K562 (cell line): Measurements from ENCODE around the gene LRRC49. TPM values are rescaled to one million over a fixed set of nuclear protein-coding genes. Genes with fewer than 3 reads are reported as not detected.

Experiments used
- ATAC-seq: fragments of 200-7000 bp; cut with Tn5 transposase; 3 replicates; pipeline ENCODE4 v1.9.1; 2020; ENCODE audit warnings: moderate library complexity
- BruUV-seq: library from RNA; stranded (reverse); fragments of 400-500 nt; replicated peaks from 2 replicates; lab custom pipeline; 2021; lab: Mats Ljungman, UMichigan
- CTCF ChIA-PET: fragments of 300-600 bp; formaldehyde crosslinking; extraction: SDS; loops from one replicate; lab custom pipeline; 2021; ENCODE audit warnings: low intra/inter-chr PET ratio; lab: Yijun Ruan, JAX
- POLR2A ChIA-PET: fragments of 300-600, 350-650 bp; sonication (Branson Sonifier 250); formaldehyde crosslinking; extraction: SDS; loops from one replicate; lab custom pipeline; 2021; ENCODE audit warnings: antibody characterized with exemption, inconsistent platforms; lab: Yijun Ruan, JAX
- DNase-seq, 4 experiments: peaks; one replicate each; pipeline versions ENCODE4 v3.0.0 to v3.0.0-alpha.2; 2011 to 2018; ENCODE audit warnings: low spot score in 3 of 4, mixed read lengths in 3 of 4; ENCODE audit errors: extremely low read depth in 1 of 4
- FAIRE-seq: peaks from 2 replicates; lab custom pipeline; 2011; peaks lifted over from hg19 to GRCh38; lab: Jason Lieb, UNC
- H2AFZ ChIP-seq: 2 replicates; pipeline ENCODE4 v1.6.0; 2011; ENCODE audit warnings: low read depth, low read length, control low read depth, inconsistent platforms
- H3K27ac ChIP-seq: fragments of 200-600 bp; 3 replicates; pipeline ENCODE4 v1.8.0; 2011; ENCODE audit warnings: low read depth, mild to moderate bottlenecking, control low read depth, inconsistent platforms, low read length, moderate library complexity, mixed read lengths; ENCODE audit errors: extremely low read depth
- H3K27me3 ChIP-seq, 2 experiments: fragments of 300-600 bp in 1 of 2; 2 replicates in 1 of 2; 3 replicates in 1 of 2; pipeline versions ENCODE4 v1.6.0 to v1.8.0; 2011; ENCODE audit warnings: inconsistent platforms in 2 of 2, low read length in 2 of 2, mild to moderate bottlenecking in 1 of 2, mixed read lengths in 1 of 2, moderate library complexity in 1 of 2; ENCODE audit not compliant: control insufficient read depth in 2 of 2, insufficient read depth in 2 of 2
- H3K36me3 ChIP-seq: fragments of 300-600 bp; 3 replicates; pipeline ENCODE4 v1.8.0; 2011; ENCODE audit warnings: mild to moderate bottlenecking, low read length, inconsistent platforms; ENCODE audit not compliant: control insufficient read depth, insufficient read depth
- H3K4me1 ChIP-seq, 2 experiments: fragments of 200-600 bp in 1 of 2; replicated peaks in 1 of 2; 2 replicates in 1 of 2; 3 replicates in 1 of 2; pipeline versions ENCODE4 v1.5.1 to v1.8.0; 2011; ENCODE audit warnings: inconsistent platforms in 2 of 2, low read length in 2 of 2, mild to moderate bottlenecking in 1 of 2, mixed read lengths in 1 of 2, moderate library complexity in 1 of 2; ENCODE audit not compliant: control insufficient read depth in 2 of 2, insufficient read depth in 2 of 2
- H3K4me2 ChIP-seq: 2 replicates; pipeline ENCODE4 v1.6.1; 2011; ENCODE audit warnings: low read length, control low read depth, inconsistent platforms, mixed read lengths; ENCODE audit not compliant: insufficient read depth
- H3K4me3 ChIP-seq: fragments of 200-600 bp; sonication (generic), shearing (Covaris generic); 2 replicates; pipeline ENCODE4 v1.5.1; 2016; ENCODE audit warnings: control low read depth, inconsistent platforms
- H3K79me2 ChIP-seq: fragments of 200-600 bp; 3 replicates; pipeline ENCODE4 v1.8.0; 2011; ENCODE audit warnings: low read length, inconsistent platforms; ENCODE audit not compliant: control insufficient read depth, insufficient read depth
- H3K9ac ChIP-seq, 2 experiments: 2 replicates each; pipeline versions ENCODE4 v1.6.0 to v1.6.1; 2011; ENCODE audit warnings: low read depth in 2 of 2, low read length in 2 of 2, control low read depth in 1 of 2, inconsistent platforms in 1 of 2, mild to moderate bottlenecking in 1 of 2, mixed read lengths in 1 of 2; ENCODE audit not compliant: insufficient read depth in 1 of 2
- H3K9me1 ChIP-seq: one replicate; pipeline ENCODE4 v1.6.0; 2011; ENCODE audit warnings: inconsistent platforms, mild to moderate bottlenecking, low read length, moderate library complexity; ENCODE audit not compliant: control insufficient read depth, insufficient read depth
- H3K9me3 ChIP-seq: replicated peaks from 2 replicates; pipeline ENCODE4 v1.5.1; 2011; ENCODE audit warnings: low read depth, low read length, inconsistent platforms; ENCODE audit not compliant: control insufficient read depth, insufficient read depth
- H4K20me1 ChIP-seq: replicated peaks from 2 replicates; pipeline ENCODE4 v1.6.1; 2011; ENCODE audit warnings: low read length, inconsistent platforms, mixed read lengths; ENCODE audit not compliant: control insufficient read depth, insufficient read depth
- BCOR ChIP-seq: fragments of 450-650 bp; IDR thresholded peaks from 2 replicates; pipeline ENCODE4 v1.6.1; 2016
- CTBP1 ChIP-seq: fragments of 450-650 bp; IDR thresholded peaks from 2 replicates; pipeline ENCODE4 v1.6.1; 2016; ENCODE audit warnings: borderline replicate concordance
- DPF2 ChIP-seq: fragments of 450-650 bp; IDR thresholded peaks from 2 replicates; pipeline ENCODE4 v1.6.1; 2016
- EZH2 ChIP-seq: IDR thresholded peaks from 2 replicates; pipeline ENCODE4 v1.6.1; 2012; ENCODE audit warnings: low read depth, mild to moderate bottlenecking, inconsistent platforms, low read length, borderline replicate concordance
- MXD1 ChIP-seq: fragments of 250-450 bp; sonication (Bioruptor Pico); IDR thresholded peaks from 2 replicates; pipeline ENCODE4 v1.8.0; 2021; ENCODE audit warnings: borderline replicate concordance, mild to moderate bottlenecking, moderate library complexity; ENCODE audit not compliant: poor library complexity, severe bottlenecking
- NR2C1 ChIP-seq, 2 experiments: fragments of 450-650 bp; IDR thresholded peaks; 2 replicates each; pipeline ENCODE4 v1.6.1; 2017; ENCODE audit warnings: mild to moderate bottlenecking in 2 of 2, antibody characterized with exemption in 1 of 2, inconsistent platforms in 1 of 2, missing compliant biosample characterization in 1 of 2, missing genetic modification characterization in 1 of 2
- NR2C2 ChIP-seq, 2 experiments: fragments of 200-800 bp in 1 of 2; sonication (Bioruptor generic) in 1 of 2; sonication (generic) in 1 of 2; formaldehyde crosslinking in 1 of 2; IDR thresholded peaks; 2 replicates each; pipeline versions ENCODE4 v1.6.1 to v1.8.0; 2016 to 2022; ENCODE audit warnings: mild to moderate bottlenecking in 1 of 2, missing compliant biosample characterization in 1 of 2, missing genetic modification characterization in 1 of 2, missing genetic modification reagents in 1 of 2
- ZBTB34 ChIP-seq: fragments of 250-450 bp; sonication (Bioruptor Pico); IDR thresholded peaks from 2 replicates; pipeline ENCODE4 v1.8.0; 2021; ENCODE audit warnings: mild to moderate bottlenecking, moderate library complexity
- ZNF143 ChIP-seq: sonication (generic); formaldehyde crosslinking; IDR thresholded peaks from 2 replicates; pipeline ENCODE4 v1.9.0; 2022; ENCODE audit warnings: mild to moderate bottlenecking, missing genetic modification reagents
- ZNF592 ChIP-seq: fragments of 450-650 bp; IDR thresholded peaks from 2 replicates; pipeline ENCODE4 v1.6.1; 2017; ENCODE audit warnings: antibody characterized with exemption, mild to moderate bottlenecking
- ZZZ3 ChIP-seq: fragments of 450-650 bp; IDR thresholded peaks from 2 replicates; pipeline ENCODE4 v1.6.1; 2016; ENCODE audit warnings: antibody characterized with exemption, mild to moderate bottlenecking, moderate library complexity
- WGBS: fragments of 100-300 bp; shearing (Covaris generic); methylation state at CpG from one replicate; pipeline ENCODE4 v1.1.6; 2016; ENCODE audit warnings: low coverage, mixed read lengths; ENCODE audit not compliant: insufficient coverage; ENCODE audit errors: missing lambda C conversion rate; 5-methylcytosine and 5-hydroxymethylcytosine counted together
- in situ Hi-C: fragments of 300-500 bp; cut with MboI; formaldehyde crosslinking; loops from 4 replicates; pipeline ENCODE4 v1.15.0; 2018; ENCODE audit warnings: inconsistent platforms, mixed read lengths
- intact Hi-C: fragments of 100-400 bp; cut with micrococcal nuclease; formaldehyde crosslinking; loops from 2 replicates; pipeline ENCODE4 v1.14.2; 2022
- polyA plus RNA-seq, 8 experiments: library from polyadenylated mRNA; depleted of rRNA in 4 of 8; stranded (reverse) in 5 of 8; unstranded in 3 of 8; fragments of >200 nt; fragmentation: Nextera tagmentation in 2 of 8; fragmentation: Illumina TruSeq in 1 of 8; extraction: Ambion mirVana in 2 of 8; extraction: Trizol in 1 of 8; gene quantifications; 2 replicates each; pipeline versions ENCODE4 v1.2.1 to v1.2.3, GENCODE V29; 2011 to 2014; ENCODE audit warnings: inconsistent platforms in 1 of 8, missing spikeins in 1 of 8
- total RNA-seq, 7 experiments: library from RNA; depleted of rRNA in 6 of 7; stranded (reverse); fragments of >200 nt in 6 of 7; fragmentation: Illumina TruSeq in 2 of 7; extraction: Trizol in 2 of 7; gene quantifications; 2 replicates each; pipeline versions ENCODE4 v1.2.1 to v1.2.3, GENCODE V29; 2011 to 2021; ENCODE audit warnings: low replicate concordance in 1 of 7

Gene LRRC49
- total and polyA plus RNA-seq, 9 of the 15 experiments (the other 6 are each of a cell fraction or from before 2014, with no cell fraction given) = 0.32 TPM; not detected in 8

- POLR2A ChIA-PET = interaction anchor here (1.6 kb wide), 1 partner anchor 15 kb away, joined by 4 read pairs; no protein-coding TSS in a partner anchor
Observed at GRCh38 chr15:70859322-70859908, 33.2 kb upstream of the LRRC49 start.

GRCh38 chr15:70859998-70860397 lies 32.6 kb upstream of the LRRC49 start:
- POLR2A ChIA-PET = no interaction called here
- Histone ChIP-seq H3K79me2 (no peaks in the 10 kb centered on the region), H3K36me3 (no peaks in the 10 kb centered on the region), H3K27ac (no peak overlapping the region), H3K4me1 (no peaks in the 10 kb centered on the region), H3K9ac (no peak overlapping the region), H3K27me3 (peaks cover 0 to 2% of the 10 kb centered on the region in 2 experiments; a peak in 1 of 5 replicates), H3K4me2 (no peak overlapping the region), H3K9me1 (no peaks in the 10 kb centered on the region), H4K20me1 (no peaks in the 10 kb centered on the region), H3K4me3 (no peak overlapping the region), H3K9me3 (no peaks in the 10 kb centered on the region), H2AFZ (no peak overlapping the region)
- WGBS = 3% methylated on average over 10 of the region's 11 CpGs
- CTCF ChIA-PET = no interaction called here
- no TSS peak for BruUV-seq
- ATAC-seq (no peak), DNase-seq (no peak), FAIRE-seq (no peak)
- intact Hi-C loops (no loop called here), in situ Hi-C loops (no loop called here)
- TF ChIP-seq DPF2 (no peak), ZNF143 (CRISPR knock-in tag) (no peak), CTBP1 (no peak), ZBTB34 (CRISPR knock-in tag) (no peak), EZH2 (no peak), ZNF592 (no peak), MXD1 (no peak), ZZZ3 (no peak)

More at GRCh38 chr15:70859322-70859908, 33.2 kb upstream of the LRRC49 start:
- BruUV-seq = no TSS peak
- TF ChIP-seq BCOR (no peak), NR2C2 (CRISPR knock-in tag; IDR thresholded peaks at IDR 0.05) (no peak), NR2C2 (tag; IDR thresholded peaks at IDR 0.05) (peak; percentile 79; the same call in 1 of the 2 replicates), NR2C1 (IDR thresholded peaks at IDR 0.05) (no peak), NR2C1 (tag; IDR thresholded peaks at IDR 0.05) (peak; percentile 50; the same call in 1 of the 2 replicates)
- DNase-seq (no peak), ATAC-seq (no peak), FAIRE-seq (no peak)
- Histone ChIP-seq H4K20me1 (no peaks in the 10 kb centered on the region), H3K4me2 (no peak overlapping the region), H2AFZ (no peak overlapping the region), H3K9me1 (no peaks in the 10 kb centered on the region), H3K36me3 (no peaks in the 10 kb centered on the region), H3K4me1 (no peaks in the 10 kb centered on the region), H3K27ac (no peak overlapping the region), H3K4me3 (no peak overlapping the region), H3K9me3 (no peaks in the 10 kb centered on the region), H3K9ac (no peak overlapping the region), H3K27me3 (peaks cover 1 to 2% of the 10 kb centered on the region in 2 experiments; a peak in 2 of 5 replicates), H3K79me2 (no peaks in the 10 kb centered on the region)
- WGBS = 2% methylated on average over 14 of the region's 14 CpGs
- in situ Hi-C loops = no loop called here
- CTCF ChIA-PET = no interaction called here
- intact Hi-C loops = no loop called here
